A204.1 (cell line): ENCODE results near the gene GPRASP2.
"Not testable (repeated sequence)": the region's sequence is repeated elsewhere in the genome, so short reads cannot be mapped to it uniquely, and the experiment has no call there.

ENCODE experiments used
- FAIRE-seq: peaks from 2 replicates; lab custom pipeline; 2012; peaks lifted over from hg19 to GRCh38; lab: Jason Lieb, UNC

Gene GPRASP2

GRCh38 chrX:102712216-102712966, at the start of gene GPRASP2:
Gene GPRASP2, plus strand, starts transcription at chrX:102712448. Its CDS starts 2,422 bp downstream, at chrX:102714870.
- FAIRE-seq: no peak

- not testable (repeated sequence) for FAIRE-seq
These were observed 48.4 kb upstream of the GPRASP2 start for GRCh38 chrX:102663820-102664219.

- not testable (repeated sequence) for FAIRE-seq
These were observed 45.2 kb upstream of the GPRASP2 start for GRCh38 chrX:102667034-102667433.

DNA sequence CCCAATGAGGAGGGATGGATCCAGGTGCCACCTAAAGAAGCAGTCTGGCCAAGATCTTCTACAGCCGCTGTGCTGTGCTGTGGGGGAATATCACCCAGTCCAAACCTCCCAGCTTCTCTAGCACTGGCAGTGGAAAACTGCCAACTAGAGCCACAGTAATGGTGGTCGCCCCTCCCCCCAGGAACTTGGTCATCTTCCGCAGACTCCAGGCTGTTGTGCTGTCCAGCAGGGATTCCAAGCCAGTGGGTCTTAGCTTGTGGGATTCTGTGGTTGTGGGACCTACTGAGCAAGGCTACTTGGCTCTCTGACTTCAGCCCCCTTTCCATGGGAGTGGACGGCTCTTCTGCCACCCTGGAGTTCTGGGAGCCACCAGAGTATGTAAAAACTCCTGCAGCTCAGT, 42.7 kb upstream of the GPRASP2 start:
- FAIRE-seq: no peak

DNA sequence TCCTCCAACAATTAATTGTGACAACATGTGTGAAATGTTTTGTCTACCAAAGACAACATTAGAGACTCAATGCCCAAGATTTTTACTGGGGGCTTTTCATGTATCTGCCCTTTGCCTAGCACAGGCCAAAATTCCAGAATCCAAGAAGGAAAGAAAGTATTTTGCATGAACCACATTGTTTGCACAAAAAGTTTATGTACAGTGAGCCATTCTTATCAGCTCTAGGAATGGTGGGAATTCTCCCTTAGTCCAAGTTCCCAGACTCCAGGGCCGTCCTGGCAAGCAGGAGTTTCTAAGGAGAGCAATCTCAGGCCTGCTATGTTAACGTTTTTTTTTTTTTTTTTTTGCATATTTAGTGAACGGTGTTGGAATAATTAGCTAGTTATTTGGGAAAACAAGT, 39.4 kb upstream of the GPRASP2 start:
- no peak for FAIRE-seq

DNA sequence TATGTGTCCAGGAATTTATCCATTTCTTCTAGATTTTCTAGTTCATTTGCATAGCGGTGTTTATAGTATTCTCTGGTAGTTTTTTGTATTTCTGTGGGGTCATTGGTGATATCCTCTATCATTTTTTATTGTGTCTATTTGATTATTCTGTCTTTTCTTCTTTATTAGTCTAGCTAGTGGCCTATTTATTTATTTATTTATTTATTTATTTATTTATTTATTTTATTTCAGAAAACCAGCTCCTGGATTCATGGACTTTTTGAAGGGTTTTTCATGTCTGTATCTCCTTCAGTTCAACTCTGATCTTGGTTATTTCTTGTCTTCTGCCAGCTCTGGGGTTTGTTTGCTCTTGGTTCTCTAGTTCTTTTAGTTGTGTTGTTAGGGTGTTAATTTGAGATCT, 34.8 kb upstream of the GPRASP2 start:
- not testable (repeated sequence) for FAIRE-seq

DNA sequence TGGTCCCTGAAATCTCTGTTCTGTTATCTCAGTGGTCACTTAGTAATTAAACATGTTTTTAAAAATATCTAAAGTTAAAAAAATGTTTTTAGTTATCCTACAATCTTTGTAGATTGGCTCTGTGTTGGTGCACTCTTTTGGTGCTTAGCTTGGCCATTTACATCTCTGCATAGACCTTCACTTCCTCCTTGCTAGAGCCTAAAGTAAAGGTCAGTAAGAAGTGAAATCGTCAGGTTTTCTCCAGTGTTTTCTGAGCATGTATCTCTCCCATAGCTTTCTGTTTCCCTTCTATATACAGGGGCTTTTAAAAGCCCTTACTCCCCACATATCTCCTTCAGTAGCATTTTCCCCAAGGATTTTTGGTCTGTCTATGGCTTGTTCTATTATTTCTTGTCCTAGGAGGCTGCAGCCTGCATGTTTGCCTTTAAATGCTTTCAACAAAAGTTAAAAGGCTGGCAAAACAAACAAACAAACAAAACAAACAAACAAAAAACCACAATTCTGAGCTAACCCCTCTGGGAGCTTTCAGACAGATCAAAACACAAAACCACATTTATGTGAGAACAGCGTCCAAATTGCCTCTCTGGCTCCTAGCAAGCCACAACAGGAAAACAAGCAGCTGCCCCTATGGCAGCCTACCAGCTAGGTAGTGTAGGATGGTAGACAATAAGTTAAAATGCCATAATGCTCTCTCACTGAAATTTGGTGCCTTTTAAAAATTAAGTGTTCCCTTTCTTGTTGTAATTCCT, 27.3 kb upstream of the GPRASP2 start:
- no peak for FAIRE-seq

- no peak for FAIRE-seq
These were observed 17.5 kb upstream of the GPRASP2 start for GRCh38 chrX:102694749-102695148.

GRCh38 chrX:102696306-102696705, 15.9 kb upstream of the GPRASP2 start:
- no peak for FAIRE-seq

- no peak for FAIRE-seq
These were observed 14.8 kb upstream of the GPRASP2 start for GRCh38 chrX:102697494-102697893.

DNA sequence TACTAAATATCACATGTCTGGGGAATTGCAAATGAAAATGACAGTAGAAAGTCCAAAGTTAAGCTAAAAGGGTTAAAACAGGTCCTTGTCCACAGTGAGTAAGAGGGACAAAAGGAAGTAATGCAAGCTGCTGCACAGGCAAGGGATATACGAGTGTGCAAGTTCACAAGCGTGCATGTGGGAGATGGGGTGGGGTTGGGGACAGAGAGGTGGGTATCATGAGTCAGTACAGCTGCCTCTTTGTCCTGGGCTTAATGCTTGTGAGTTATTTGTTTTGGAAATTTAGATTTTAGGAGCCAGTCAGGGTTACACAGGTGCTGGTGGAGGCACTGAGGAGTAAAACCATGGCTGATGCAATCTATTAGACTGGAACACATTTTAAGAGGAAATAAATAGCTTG, 3.3 kb upstream of the GPRASP2 start:
- no peak for FAIRE-seq

- FAIRE-seq: no peak
These were observed 404 bp upstream of the GPRASP2 start for GRCh38 chrX:102711872-102712215.

- no peak for FAIRE-seq
These were observed 855 bp downstream of the GPRASP2 start for GRCh38 chrX:102712981-102713625.

DNA sequence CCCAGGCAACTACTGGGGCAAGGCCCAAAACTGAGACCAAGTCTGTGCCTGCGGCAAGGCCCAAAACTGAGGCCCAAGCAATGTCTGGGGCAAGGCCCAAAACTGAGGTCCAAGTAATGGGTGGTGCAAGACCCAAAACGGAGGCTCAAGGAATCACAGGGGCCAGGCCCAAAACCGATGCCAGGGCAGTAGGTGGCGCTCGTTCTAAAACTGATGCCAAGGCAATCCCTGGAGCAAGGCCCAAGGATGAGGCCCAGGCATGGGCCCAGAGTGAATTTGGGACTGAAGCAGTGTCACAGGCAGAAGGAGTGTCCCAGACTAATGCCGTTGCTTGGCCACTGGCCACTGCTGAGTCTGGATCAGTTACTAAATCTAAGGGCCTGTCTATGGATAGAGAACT, 2.7 kb downstream of the GPRASP2 start:
- FAIRE-seq: no peak

- no peak for FAIRE-seq
These were observed 3.7 kb downstream of the GPRASP2 start for GRCh38 chrX:102715967-102716366.

DNA sequence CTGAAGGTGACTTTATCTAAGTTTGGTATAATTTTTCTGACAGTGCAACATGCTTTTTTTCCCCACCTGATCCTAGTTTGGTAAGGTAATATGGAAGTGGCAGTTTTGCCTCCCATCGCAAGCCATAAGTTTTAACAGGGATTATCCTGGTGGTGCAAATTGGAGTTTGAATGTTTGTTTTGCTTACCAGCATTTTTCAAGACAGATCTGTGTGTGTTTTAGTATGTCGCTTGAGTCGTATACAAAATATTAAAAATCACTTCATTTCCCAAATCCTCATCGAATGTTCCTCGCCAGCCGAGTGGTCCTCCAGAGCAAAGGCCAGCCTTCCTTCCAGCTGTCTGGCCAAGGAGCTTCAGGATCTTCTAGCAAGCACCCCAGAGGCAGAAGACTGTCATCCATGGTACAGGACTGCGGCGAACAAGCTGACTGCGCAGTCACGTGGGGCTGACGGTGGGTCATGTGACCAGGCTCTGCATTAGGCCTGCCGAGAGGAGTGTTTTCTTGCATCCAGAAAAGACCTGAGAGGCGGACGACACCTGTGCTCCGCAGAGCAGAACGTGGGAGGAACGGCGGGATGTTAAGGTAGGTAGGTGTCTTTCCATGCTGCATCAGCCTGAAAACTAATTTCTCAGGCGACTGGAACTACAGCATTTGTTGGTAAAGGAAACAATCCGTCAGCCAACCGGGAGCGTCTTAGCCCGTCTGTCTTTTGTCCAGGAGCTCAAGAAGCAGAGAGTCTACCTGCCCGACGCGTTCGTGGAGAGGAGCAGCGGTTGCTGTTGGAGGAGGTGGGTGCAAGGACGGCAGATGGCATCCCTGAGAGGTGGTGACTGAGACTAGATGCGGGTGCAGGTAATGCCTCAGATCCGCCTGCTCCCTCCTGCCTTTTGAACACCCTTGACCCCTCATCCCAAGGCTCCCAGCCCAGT, 8.3 kb downstream of the GPRASP2 start, which contains the start of gene GPRASP3:
Gene GPRASP3, plus strand, starts transcription at position 507 of the 932 bp plus-strand sequence. CDS start 28,253 bp downstream, outside the sequence.
- FAIRE-seq: no peak

DNA sequence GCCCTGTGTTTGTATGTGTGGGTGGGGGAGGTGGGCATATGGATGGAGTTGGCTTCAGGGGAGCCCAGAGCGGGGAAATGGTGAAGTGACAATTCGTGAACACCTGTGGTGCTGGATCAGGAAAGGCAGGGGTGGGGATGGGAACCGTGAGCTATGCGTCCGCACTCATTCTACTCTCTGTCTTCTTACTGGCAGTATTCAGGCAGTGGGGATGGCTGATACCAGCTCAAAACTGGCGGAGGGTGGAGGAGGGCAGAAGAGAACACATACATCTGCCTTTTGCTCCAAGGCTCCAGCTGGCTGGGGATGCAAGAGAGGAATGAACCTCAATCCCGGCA, 8.9 kb downstream of the GPRASP2 start:
- not testable (repeated sequence) for FAIRE-seq

GRCh38 chrX:102723456-102723855, 11.2 kb downstream of the GPRASP2 start:
- no peak for FAIRE-seq

- FAIRE-seq: no peak
These were observed 15.5 kb downstream of the GPRASP2 start for GRCh38 chrX:102727761-102728160.

DNA sequence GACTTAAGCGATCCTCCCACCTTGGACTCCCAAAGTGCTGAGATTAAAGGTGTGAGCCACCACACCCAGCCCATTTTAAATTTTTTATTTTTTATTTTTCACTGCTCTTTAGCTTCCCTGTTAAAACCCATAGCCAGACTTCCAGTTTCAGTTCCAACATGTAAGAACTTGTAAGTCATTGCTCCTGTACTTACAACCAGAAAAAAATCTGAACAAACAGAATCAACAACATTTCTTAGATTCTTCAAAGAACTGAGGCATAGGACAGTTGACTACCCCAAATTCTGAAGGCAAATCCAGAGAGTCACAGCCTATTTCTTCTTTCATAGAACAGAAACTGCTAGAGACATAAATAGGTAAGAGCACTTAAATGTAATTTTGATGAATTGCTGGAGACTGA, 16.4 kb downstream of the GPRASP2 start:
- no peak for FAIRE-seq

DNA sequence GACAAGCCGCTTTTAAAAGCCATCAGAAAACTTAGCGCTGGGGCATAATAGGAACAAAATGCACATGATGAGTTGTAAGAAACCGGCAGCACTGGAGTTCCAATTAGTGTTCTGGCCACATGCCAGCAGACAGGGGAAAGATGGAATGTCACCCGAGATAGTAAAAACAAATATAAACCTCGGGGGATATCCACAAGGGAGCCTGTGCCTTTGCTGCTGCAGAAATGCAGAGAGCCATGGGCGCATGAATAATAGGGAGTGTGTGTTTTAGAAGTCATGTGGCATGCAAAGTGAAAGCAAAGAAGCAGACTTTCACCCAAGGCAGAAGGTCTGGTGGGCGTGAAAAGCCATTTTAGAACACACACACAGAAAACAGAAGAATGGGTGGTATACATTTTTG, 27.4 kb downstream of the GPRASP2 start:
- no peak for FAIRE-seq

GRCh38 chrX:102744307-102744706, 32.1 kb downstream of the GPRASP2 start:
- FAIRE-seq: no peak
